Neuronal stem cell (in vitro differentiated cells): ENCODE data around the gene LIMD2.
"Not testable (repeated sequence)": the region's sequence is repeated elsewhere in the genome, so short reads cannot be mapped to it uniquely, and the experiment has no call there.

Source experiments
- DNase-seq: peaks from one replicate; pipeline ENCODE4 v3.0.0-alpha.2; 2013; ENCODE audit warnings: low spot score
- H2AFZ ChIP-seq: one replicate; pipeline ENCODE4 v1.6.1; 2013; ENCODE audit warnings: mild to moderate bottlenecking, low read length, inconsistent platforms
- H2AK5ac ChIP-seq: 2 replicates; pipeline ENCODE4 v1.6.1; 2013; ENCODE audit warnings: low read depth, mild to moderate bottlenecking, inconsistent platforms, low read length, moderate library complexity, mixed read lengths
- H2BK120ac ChIP-seq: 2 replicates; pipeline ENCODE4 v1.6.1; 2013; ENCODE audit warnings: low read depth, mild to moderate bottlenecking, inconsistent platforms, low read length, moderate library complexity, mixed read lengths
- H2BK12ac ChIP-seq: one replicate; pipeline ENCODE4 v1.6.1; 2013; ENCODE audit warnings: low read length, inconsistent platforms
- H2BK15ac ChIP-seq: 2 replicates; pipeline ENCODE4 v1.6.1; 2013; ENCODE audit warnings: mild to moderate bottlenecking, low read length, inconsistent platforms, mixed read lengths
- H2BK5ac ChIP-seq: one replicate; pipeline ENCODE4 v1.6.1; 2013; ENCODE audit warnings: inconsistent platforms, mild to moderate bottlenecking, low read length, moderate library complexity
- H3K14ac ChIP-seq: one replicate; pipeline ENCODE4 v1.6.1; 2013; ENCODE audit warnings: low read length, inconsistent platforms
- H3K18ac ChIP-seq: 2 replicates; pipeline ENCODE4 v1.6.1; 2013; ENCODE audit warnings: low read length, inconsistent platforms
- H3K23ac ChIP-seq: 2 replicates; pipeline ENCODE4 v1.6.1; 2013; ENCODE audit warnings: low read depth, mild to moderate bottlenecking, mixed read lengths, low read length, inconsistent platforms; ENCODE audit not compliant: poor library complexity
- H3K27ac ChIP-seq: replicated peaks from 3 replicates; pipeline ENCODE4 v1.5.1; 2013; ENCODE audit warnings: low read length, inconsistent platforms
- H3K27me3 ChIP-seq, 3 experiments: 2 replicates each; pipeline ENCODE4 v1.6.1; 2013; ENCODE audit warnings: low read length in 3 of 3, mild to moderate bottlenecking in 2 of 3, inconsistent platforms in 1 of 3, low read depth in 1 of 3, mixed read lengths in 1 of 3, moderate library complexity in 1 of 3; ENCODE audit not compliant: control insufficient read depth in 3 of 3, insufficient read depth in 3 of 3
- H3K36me3 ChIP-seq, 2 donors: replicated peaks in 1 of 2; 2 replicates each; pipeline ENCODE4 v1.6.1; 2013; ENCODE audit warnings: low read length in 2 of 2; ENCODE audit not compliant: control insufficient read depth in 2 of 2, insufficient read depth in 2 of 2
- H3K4ac ChIP-seq: 2 replicates; pipeline ENCODE4 v1.6.1; 2013; ENCODE audit warnings: inconsistent platforms, mild to moderate bottlenecking, low read length, moderate library complexity
- H3K4me1 ChIP-seq, 2 donors: 1 replicate in 1 of 2; 2 replicates in 1 of 2; pipeline ENCODE4 v1.6.1; 2013; ENCODE audit warnings: low read length in 2 of 2, low read depth in 1 of 2; ENCODE audit not compliant: control insufficient read depth in 2 of 2, insufficient read depth in 1 of 2
- H3K4me2 ChIP-seq: one replicate; pipeline ENCODE4 v1.6.1; 2013; ENCODE audit warnings: mild to moderate bottlenecking, low read length, inconsistent platforms; ENCODE audit not compliant: insufficient read depth, poor library complexity, severe bottlenecking
- H3K4me3 ChIP-seq, 2 donors: 2 replicates each; pipeline ENCODE4 v1.5.1; 2013; ENCODE audit warnings: low read length in 2 of 2, mild to moderate bottlenecking in 2 of 2, inconsistent platforms in 1 of 2, moderate library complexity in 1 of 2
- H3K79me1 ChIP-seq: one replicate; pipeline ENCODE4 v1.6.1; 2013; ENCODE audit warnings: low read depth, mild to moderate bottlenecking, inconsistent platforms, low read length, moderate library complexity
- H3K9ac ChIP-seq: one replicate; pipeline ENCODE4 v1.6.1; 2013; ENCODE audit warnings: mild to moderate bottlenecking, low read depth, low read length, inconsistent platforms; ENCODE audit not compliant: poor library complexity
- H3K9me3 ChIP-seq, 2 donors: replicated peaks in 1 of 2; 2 replicates each; pipeline versions ENCODE3 to v1.6.1; 2013; ENCODE audit warnings: low read length in 2 of 2, mild to moderate bottlenecking in 2 of 2, inconsistent platforms in 1 of 2, low read depth in 1 of 2, mixed read lengths in 1 of 2, moderate library complexity in 1 of 2; ENCODE audit not compliant: control insufficient read depth in 2 of 2, insufficient read depth in 1 of 2
- H4K8ac ChIP-seq: one replicate; pipeline ENCODE4 v1.6.1; 2013; ENCODE audit warnings: low read depth, mild to moderate bottlenecking, inconsistent platforms, low read length, moderate library complexity
- H4K91ac ChIP-seq: one replicate; pipeline ENCODE4 v1.6.1; 2013; ENCODE audit warnings: low read length, low read depth, mild to moderate bottlenecking, inconsistent platforms; ENCODE audit not compliant: poor library complexity
- WGBS, 2 donors: extraction: QIAGEN DNeasy Blood & Tissue Kit; methylation state at CpG; one replicate each; pipeline ENCODE4 v1.1.7; 2013; ENCODE audit warnings: missing lambda C conversion rate in 2 of 2, mixed read lengths in 1 of 2; ENCODE audit not compliant: insufficient read length in 2 of 2, insufficient replicate concordance in 1 of 2; ENCODE audit errors: extremely low coverage in 2 of 2; 5-methylcytosine and 5-hydroxymethylcytosine counted together

Gene LIMD2

GRCh38 chr17:63740464-63741142 is 40.7 kb upstream of the LIMD2 start:
- Histone ChIP-seq H2BK120ac (no peak overlapping the region), H2BK15ac (no peak overlapping the region), H2AK5ac (no peak overlapping the region), H3K4ac (no peak overlapping the region), H2BK5ac (no peak overlapping the region), H3K4me1 (peaks cover 5 to 7% of the 10 kb centered on the region in 2 donors), H3K14ac (no peak overlapping the region), H4K91ac (no peak overlapping the region), H3K23ac (no peak overlapping the region), H4K8ac (no peak overlapping the region), H3K27ac (no peak overlapping the region), H3K79me1 (peaks cover 3% of the 10 kb centered on the region), H2BK12ac (no peak overlapping the region), H3K9ac (no peak overlapping the region), H3K36me3 (peaks cover 0 to 15% of the 10 kb centered on the region in 2 donors), H3K4me3 (peak overlapping the region; percentile 85 to 99), H3K27me3 (no peaks in the 10 kb centered on the region), H3K4me2 (peak overlapping the region; percentile 68), H2AFZ (peak overlapping the region; percentile 99), H3K18ac (no peak overlapping the region), H3K9me3 (no peaks in the 10 kb centered on the region)
- no peak for DNase-seq
- no CpG with 5 or more reads among the region's 12 CpGs for WGBS, 2 donors

- H3K4me1 ChIP-seq = peaks cover 2 to 7% of the 10 kb centered on the region in 2 donors
- peaks cover 1% of the 10 kb centered on the region for H3K79me1 ChIP-seq
- no peak overlapping the region for H4K8ac ChIP-seq
- H3K36me3 ChIP-seq = peaks cover 0 to 19% of the 10 kb centered on the region in 2 donors
- no peak overlapping the region for H2BK12ac ChIP-seq
- H4K91ac ChIP-seq = no peak overlapping the region
- H3K14ac ChIP-seq = no peak overlapping the region
- H2BK120ac ChIP-seq = no peak overlapping the region
- no peak for DNase-seq
- no peak overlapping the region for H2BK15ac ChIP-seq
- no peaks in the 10 kb centered on the region for H3K27me3 ChIP-seq
- no peak overlapping the region for H2AK5ac ChIP-seq
- no peak overlapping the region for H3K4me2 ChIP-seq
- no peak overlapping the region for H3K23ac ChIP-seq
- no peak overlapping the region for H3K18ac ChIP-seq
- no peak overlapping the region for H3K9ac ChIP-seq
- H2BK5ac ChIP-seq = no peak overlapping the region
- H3K27ac ChIP-seq = no peak overlapping the region
- no peak overlapping the region for H3K4ac ChIP-seq
- H3K4me3 ChIP-seq = no peak overlapping the region
- no CpG with 5 or more reads among the region's 8 CpGs for WGBS, 2 donors
- no peaks in the 10 kb centered on the region for H3K9me3 ChIP-seq
- no peak overlapping the region for H2AFZ ChIP-seq
These were observed 35.8 kb upstream of the LIMD2 start for GRCh38 chr17:63735691-63736090.

- Histone ChIP-seq H3K4me1 (no peaks in the 10 kb centered on the region), H3K4me3 (no peak overlapping the region), H3K36me3 (peaks cover 0 to 48% of the 10 kb centered on the region in 2 donors), H4K8ac (no peak overlapping the region), H3K4ac (no peak overlapping the region), H2BK12ac (no peak overlapping the region), H3K14ac (no peak overlapping the region), H3K27me3 (no peaks in the 10 kb centered on the region), H2BK5ac (no peak overlapping the region), H2AFZ (no peak overlapping the region), H2BK15ac (no peak overlapping the region), H2BK120ac (no peak overlapping the region), H3K79me1 (no peaks in the 10 kb centered on the region), H4K91ac (no peak overlapping the region), H3K9me3 (no peaks in the 10 kb centered on the region), H3K4me2 (no peak overlapping the region), H3K23ac (no peak overlapping the region), H3K27ac (no peak overlapping the region), H3K18ac (no peak overlapping the region), H3K9ac (no peak overlapping the region), H2AK5ac (no peak overlapping the region)
- no peak for DNase-seq
- no CpG with 5 or more reads among the region's 2 CpGs for WGBS, 2 donors
These were observed 22.5 kb upstream of the LIMD2 start for GRCh38 chr17:63722403-63722802.

GRCh38 chr17:63720194-63720593 is 20.3 kb upstream of the LIMD2 start:
- WGBS, 2 donors = no CpG with 5 or more reads among the region's 5 CpGs

More at GRCh38 chr17:63720194-63720593, 20.3 kb upstream of the LIMD2 start:
- not testable (repeated sequence) for H3K79me1 ChIP-seq, H3K4ac ChIP-seq, H3K27ac ChIP-seq, DNase-seq, H2AK5ac ChIP-seq, H3K18ac ChIP-seq, H2BK15ac ChIP-seq, H3K27me3 ChIP-seq, H4K91ac ChIP-seq, H3K14ac ChIP-seq, H3K23ac ChIP-seq, H3K9ac ChIP-seq, H3K9me3 ChIP-seq, H2BK12ac ChIP-seq, H2BK120ac ChIP-seq, H3K4me3 ChIP-seq, H4K8ac ChIP-seq, H2BK5ac ChIP-seq, H2AFZ ChIP-seq, H3K4me2 ChIP-seq, H3K4me1 ChIP-seq
- peaks cover 0 to 48% of the 10 kb centered on the region in 2 donors for H3K36me3 ChIP-seq
